HEK293 (cell line): ENCODE data around the gene FTHL17.

Source experiments
- CTCF ChIA-PET: fragments of 350-600 bp; formaldehyde crosslinking; extraction: SDS; loops from one replicate; lab custom pipeline; 2021; ENCODE audit warnings: antibody characterized with exemption; lab: Yijun Ruan, JAX
- POLR2A ChIA-PET: fragments of 300-600 bp; formaldehyde crosslinking; extraction: SDS; loops from one replicate; lab custom pipeline; 2020; ENCODE audit warnings: antibody characterized with exemption, inconsistent platforms; lab: Yijun Ruan, JAX
- H3K27ac ChIP-seq: fragments of 200-500 bp; sonication (Bioruptor generic); 2 replicates; pipeline ENCODE4 v1.5.1; 2014; ENCODE audit warnings: low read depth, low read length, control low read depth, inconsistent platforms; ENCODE audit errors: extremely low read depth
- H3K36me3 ChIP-seq, 2 experiments: fragments of 200-500 bp in 1 of 2; sonication (Bioruptor generic) in 1 of 2; 1 replicate in 1 of 2; 2 replicates in 1 of 2; pipeline ENCODE4 v1.5.1; 2014 to 2017; ENCODE audit warnings: inconsistent platforms in 2 of 2, low read length in 2 of 2; ENCODE audit not compliant: control insufficient read depth in 2 of 2, insufficient read depth in 1 of 2
- H3K4me1 ChIP-seq: fragments of 200-500 bp; sonication (Bioruptor generic); 2 replicates; pipeline ENCODE4 v1.5.1; 2014; ENCODE audit warnings: mild to moderate bottlenecking, low read length, inconsistent platforms; ENCODE audit not compliant: control insufficient read depth, insufficient read depth
- H3K4me3 ChIP-seq: 2 replicates; pipeline ENCODE4 v1.5.1; 2011; ENCODE audit warnings: low read depth, mild to moderate bottlenecking, control low read depth, low read length, moderate library complexity
- H3K9me3 ChIP-seq: fragments of 200-500 bp; sonication (Bioruptor generic); 2 replicates; pipeline ENCODE4 v1.5.1; 2014; ENCODE audit warnings: low read depth, low read length, inconsistent platforms; ENCODE audit not compliant: control insufficient read depth, insufficient read depth
- EGR2 ChIP-seq: fragments of 450-650 bp; formaldehyde crosslinking; IDR thresholded peaks from 2 replicates; pipeline ENCODE4 v1.5.1; 2016; ENCODE audit warnings: low read depth, missing biosample characterization, missing genetic modification characterization
- KLF7 ChIP-seq: fragments of 450-650 bp; formaldehyde crosslinking; IDR thresholded peaks from 2 replicates; pipeline ENCODE4 v1.5.1; 2016; ENCODE audit warnings: missing biosample characterization, missing genetic modification characterization, borderline replicate concordance
- KLF9 ChIP-seq: fragments of 450-650 bp; formaldehyde crosslinking; IDR thresholded peaks from 2 replicates; pipeline ENCODE4 v1.5.1; 2016; ENCODE audit warnings: missing biosample characterization, missing genetic modification characterization, low read depth
- OSR2 ChIP-seq: fragments of 450-650 bp; formaldehyde crosslinking; IDR thresholded peaks from 2 replicates; pipeline ENCODE4 v1.5.1; 2016; ENCODE audit warnings: missing biosample characterization, missing genetic modification characterization
- OVOL3 ChIP-seq: fragments of 450-650 bp; formaldehyde crosslinking; IDR thresholded peaks from 2 replicates; pipeline ENCODE4 v1.5.1; 2016; ENCODE audit warnings: missing biosample characterization, missing genetic modification characterization
- RBAK ChIP-seq: fragments of 450-650 bp; formaldehyde crosslinking; IDR thresholded peaks from 2 replicates; pipeline ENCODE4 v1.5.1; 2016; ENCODE audit warnings: missing biosample characterization, missing genetic modification characterization
- ZNF175 ChIP-seq: fragments of 450-650 bp; formaldehyde crosslinking; IDR thresholded peaks from 2 replicates; pipeline ENCODE4 v1.5.1; 2016; ENCODE audit warnings: missing biosample characterization, missing genetic modification characterization
- ZNF184 ChIP-seq: fragments of 450-650 bp; IDR thresholded peaks from 2 replicates; pipeline ENCODE4 v1.5.1; 2018; ENCODE audit warnings: missing biosample characterization, mild to moderate bottlenecking, missing genetic modification characterization
- ZNF19 ChIP-seq: fragments of 450-650 bp; formaldehyde crosslinking; IDR thresholded peaks from 2 replicates; pipeline ENCODE4; 2016; ENCODE audit warnings: missing biosample characterization, missing genetic modification characterization, low read depth
- ZNF221 ChIP-seq: fragments of 450-650 bp; formaldehyde crosslinking; IDR thresholded peaks from 2 replicates; pipeline ENCODE4 v1.5.1; 2017; ENCODE audit warnings: missing biosample characterization, missing genetic modification characterization, borderline replicate concordance
- ZNF239 ChIP-seq: fragments of 450-650 bp; formaldehyde crosslinking; IDR thresholded peaks from 2 replicates; pipeline ENCODE4 v1.5.1; 2016; ENCODE audit warnings: missing biosample characterization, missing genetic modification characterization
- ZNF24 ChIP-seq: fragments of 450-650 bp; formaldehyde crosslinking; IDR thresholded peaks from 2 replicates; pipeline ENCODE4 v1.5.1; 2016; ENCODE audit warnings: missing biosample characterization, missing genetic modification characterization
- ZNF311 ChIP-seq: fragments of 450-650 bp; formaldehyde crosslinking; IDR thresholded peaks from 2 replicates; pipeline ENCODE4 v1.5.1; 2017; ENCODE audit warnings: missing biosample characterization, missing genetic modification characterization, borderline replicate concordance
- ZNF335 ChIP-seq: fragments of 450-650 bp; formaldehyde crosslinking; conservative IDR thresholded peaks from 2 replicates; pipeline ENCODE4 v1.5.1; 2016; ENCODE audit warnings: missing biosample characterization, missing genetic modification characterization
- ZNF48 ChIP-seq: fragments of 450-650 bp; formaldehyde crosslinking; IDR thresholded peaks from 2 replicates; pipeline ENCODE4 v1.5.1; 2016; ENCODE audit warnings: missing biosample characterization, missing genetic modification characterization
- ZNF510 ChIP-seq: fragments of 450-650 bp; formaldehyde crosslinking; IDR thresholded peaks from 2 replicates; pipeline ENCODE4 v1.5.1; 2018; ENCODE audit warnings: mild to moderate bottlenecking, missing genetic modification characterization, missing biosample characterization; ENCODE audit not compliant: insufficient replicate concordance
- ZNF621 ChIP-seq: fragments of 450-650 bp; formaldehyde crosslinking; IDR thresholded peaks from 2 replicates; pipeline ENCODE4 v1.5.1; 2017; ENCODE audit warnings: missing biosample characterization, missing genetic modification characterization
- ZNF624 ChIP-seq: fragments of 450-650 bp; formaldehyde crosslinking; IDR thresholded peaks from 2 replicates; pipeline ENCODE4 v1.5.1; 2017; ENCODE audit warnings: missing biosample characterization, missing genetic modification characterization
- ZNF626 ChIP-seq: fragments of 450-650 bp; sonication (Bioruptor Pico); formaldehyde crosslinking; IDR thresholded peaks from 2 replicates; pipeline ENCODE4 v1.5.1; 2018; ENCODE audit warnings: missing biosample characterization, missing genetic modification characterization, inconsistent platforms
- ZNF677 ChIP-seq: fragments of 450-650 bp; IDR thresholded peaks from 2 replicates; pipeline ENCODE4 v1.5.0; 2018; ENCODE audit warnings: missing biosample characterization, mild to moderate bottlenecking, missing genetic modification characterization, moderate library complexity
- ZSCAN16 ChIP-seq: fragments of 450-650 bp; formaldehyde crosslinking; IDR thresholded peaks from 2 replicates; pipeline ENCODE4 v1.5.1; 2016; ENCODE audit warnings: missing biosample characterization, missing genetic modification characterization
- ZSCAN23 ChIP-seq: fragments of 450-650 bp; formaldehyde crosslinking; IDR thresholded peaks from 2 replicates; pipeline ENCODE4 v1.5.1; 2016; ENCODE audit warnings: missing biosample characterization, missing genetic modification characterization
- TF ChIP-seq, protein P1 (sequence below): fragments of 450-650 bp; formaldehyde crosslinking; IDR thresholded peaks from 2 replicates; pipeline ENCODE4 v1.5.1; 2016; ENCODE audit warnings: missing biosample characterization, missing genetic modification characterization

The FTHL17 gene

DNA sequence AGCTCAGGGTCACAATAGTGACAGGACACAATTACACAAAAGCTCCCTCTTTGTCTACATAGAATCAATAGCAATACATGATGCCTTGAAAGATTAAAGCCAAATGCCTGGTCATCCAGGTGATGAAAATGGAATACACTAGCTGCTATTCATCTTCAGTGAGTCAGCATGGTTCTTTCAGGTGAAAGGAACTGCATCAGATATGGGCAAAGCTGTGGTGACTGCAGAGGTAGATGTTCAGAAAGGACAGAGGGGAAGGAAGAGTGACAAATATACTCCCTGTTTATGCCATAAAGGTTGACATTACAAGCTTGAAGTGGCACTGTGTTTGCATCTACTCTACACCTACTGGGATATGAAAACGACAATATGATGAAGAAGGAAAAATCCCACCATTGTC, 20.0 kb upstream of the FTHL17 start:
- TF ChIP-seq ZNF175 (tag by site-specific recombination) (no peak), RBAK (tag by site-specific recombination) (no peak), ZSCAN16 (tag by site-specific recombination) (no peak), ZNF626 (no peak), ZNF184 (no peak), ZNF48 (no peak)
- TF ChIP-seq, protein P1, sequence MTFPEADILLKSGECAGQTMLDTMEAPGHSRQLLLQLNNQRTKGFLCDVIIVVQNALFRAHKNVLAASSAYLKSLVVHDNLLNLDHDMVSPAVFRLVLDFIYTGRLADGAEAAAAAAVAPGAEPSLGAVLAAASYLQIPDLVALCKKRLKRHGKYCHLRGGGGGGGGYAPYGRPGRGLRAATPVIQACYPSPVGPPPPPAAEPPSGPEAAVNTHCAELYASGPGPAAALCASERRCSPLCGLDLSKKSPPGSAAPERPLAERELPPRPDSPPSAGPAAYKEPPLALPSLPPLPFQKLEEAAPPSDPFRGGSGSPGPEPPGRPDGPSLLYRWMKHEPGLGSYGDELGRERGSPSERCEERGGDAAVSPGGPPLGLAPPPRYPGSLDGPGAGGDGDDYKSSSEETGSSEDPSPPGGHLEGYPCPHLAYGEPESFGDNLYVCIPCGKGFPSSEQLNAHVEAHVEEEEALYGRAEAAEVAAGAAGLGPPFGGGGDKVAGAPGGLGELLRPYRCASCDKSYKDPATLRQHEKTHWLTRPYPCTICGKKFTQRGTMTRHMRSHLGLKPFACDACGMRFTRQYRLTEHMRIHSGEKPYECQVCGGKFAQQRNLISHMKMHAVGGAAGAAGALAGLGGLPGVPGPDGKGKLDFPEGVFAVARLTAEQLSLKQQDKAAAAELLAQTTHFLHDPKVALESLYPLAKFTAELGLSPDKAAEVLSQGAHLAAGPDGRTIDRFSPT (tag by site-specific recombination) = no peak
- POLR2A ChIA-PET = no interaction called here
- CTCF ChIA-PET = no interaction called here

DNA sequence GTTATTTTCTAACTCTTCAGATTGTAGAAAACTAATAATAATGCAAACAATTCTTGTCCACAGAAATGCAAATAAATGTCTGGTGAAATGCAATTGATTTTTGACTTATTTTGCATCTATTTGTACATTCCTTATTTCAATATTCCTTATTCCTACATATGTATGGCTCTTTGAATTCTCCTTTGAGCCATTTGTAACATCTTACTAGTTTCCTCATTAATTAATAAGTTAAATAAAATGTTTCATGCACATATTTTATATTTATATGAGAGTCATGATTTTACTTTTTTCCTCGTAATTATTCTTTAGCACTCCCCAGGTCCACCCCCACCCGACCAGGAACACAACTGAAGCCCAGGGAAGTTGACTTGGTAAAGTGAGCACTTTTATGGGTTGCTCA, 2.7 kb upstream of the FTHL17 start:
- ChIA-PET CTCF (no interaction called here), POLR2A (no interaction called here)
- Histone ChIP-seq H3K4me3 (no peak overlapping the region), H3K9me3 (no peaks in the 10 kb centered on the region), H3K36me3 (no peaks in the 10 kb centered on the region), H3K27ac (no peak overlapping the region), H3K4me1 (no peaks in the 10 kb centered on the region)
- TF ChIP-seq ZNF335 (tag by site-specific recombination) (no peak), ZNF510 (tag by site-specific recombination) (peak; percentile 100)

More for the DNA sequence above, 20.0 kb upstream of the FTHL17 start:
- Histone ChIP-seq H3K36me3 (no peaks in the 10 kb centered on the region), H3K27ac (no peak overlapping the region), H3K4me1 (no peaks in the 10 kb centered on the region), H3K9me3 (no peaks in the 10 kb centered on the region), H3K4me3 (no peak overlapping the region)

DNA sequence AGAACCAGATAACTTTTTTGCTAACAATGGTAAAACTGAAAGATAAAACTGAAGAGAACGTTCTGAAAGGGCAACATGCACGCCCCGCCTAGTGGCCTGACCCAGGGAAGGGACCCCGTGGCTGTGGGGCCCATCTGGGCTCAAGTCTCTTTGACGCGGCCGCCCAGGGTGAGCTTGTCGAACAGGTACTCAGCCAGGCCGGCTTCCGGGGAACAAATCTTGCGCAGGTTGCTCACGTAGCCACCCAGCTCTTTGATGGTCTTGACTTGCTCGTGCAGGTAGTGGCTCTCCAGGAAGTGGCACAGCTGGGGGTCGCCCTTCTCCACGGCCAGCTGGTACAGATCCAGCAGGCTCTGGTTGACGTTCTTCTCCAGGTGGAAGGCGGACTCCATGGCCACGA, 579 bp downstream of the FTHL17 start:
- TF ChIP-seq ZNF239 (no peak), ZNF221 (tag by site-specific recombination) (no peak)
- Histone ChIP-seq H3K9me3 (no peaks in the 10 kb centered on the region), H3K27ac (no peak overlapping the region), H3K4me3 (no peak overlapping the region), H3K36me3 (no peaks in the 10 kb centered on the region), H3K4me1 (no peaks in the 10 kb centered on the region)
- CTCF ChIA-PET = no interaction called here
- POLR2A ChIA-PET = no interaction called here

DNA sequence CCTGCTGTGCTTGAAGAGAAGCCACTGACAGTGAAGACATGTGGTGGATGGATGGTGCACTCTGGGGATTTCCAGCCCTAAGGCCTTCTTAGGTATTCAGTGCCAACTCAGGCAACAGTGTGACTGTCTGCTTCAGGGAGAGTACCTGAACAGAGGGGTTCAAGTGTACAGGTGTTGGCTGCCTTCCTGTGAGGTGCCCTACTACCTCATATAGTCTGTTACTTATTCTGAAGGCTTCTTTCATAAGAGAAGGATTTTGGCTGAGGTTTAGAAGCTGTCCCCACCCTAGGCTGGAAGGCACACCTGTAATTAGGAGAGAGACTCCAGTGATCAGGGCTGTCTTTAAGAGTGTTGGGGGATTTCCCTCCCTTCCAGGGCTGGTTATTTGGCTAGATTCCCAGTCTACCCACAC, 1.8 kb downstream of the FTHL17 start:
- no peaks in the 10 kb centered on the region for H3K36me3 ChIP-seq
- POLR2A ChIA-PET = no interaction called here
- no peaks in the 10 kb centered on the region for H3K4me1 ChIP-seq
- H3K9me3 ChIP-seq = no peaks in the 10 kb centered on the region
- H3K4me3 ChIP-seq = no peak overlapping the region
- CTCF ChIA-PET = no interaction called here
- no peak overlapping the region for H3K27ac ChIP-seq
- TF ChIP-seq EGR2 = no peak
- TF ChIP-seq ZSCAN23 (tag by site-specific recombination) = no peak

DNA sequence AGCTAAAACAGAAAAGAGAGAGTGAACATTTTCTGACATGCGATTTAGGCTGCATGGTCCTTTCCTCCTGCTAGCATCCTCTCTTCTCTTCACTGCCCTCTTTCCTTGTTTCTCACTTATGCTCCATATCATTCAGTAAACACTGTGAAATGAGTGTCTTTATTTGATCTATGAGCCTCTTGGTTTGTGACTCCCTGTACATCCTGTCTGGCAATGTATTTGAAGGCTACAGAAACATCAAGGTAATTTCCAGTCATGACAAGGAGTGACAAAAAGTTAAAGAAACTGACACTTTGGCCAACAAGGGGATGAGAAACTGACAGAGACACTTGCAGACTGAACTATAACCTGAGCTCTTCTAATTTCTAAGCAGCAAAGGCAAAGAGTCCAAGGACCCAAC, 8.7 kb downstream of the FTHL17 start:
- no peaks in the 10 kb centered on the region for H3K36me3 ChIP-seq
- no peaks in the 10 kb centered on the region for H3K9me3 ChIP-seq
- H3K27ac ChIP-seq = no peak overlapping the region
- no peak for TF ChIP-seq ZNF24 (tag by site-specific recombination)
- no peak for TF ChIP-seq ZNF621
- TF ChIP-seq KLF9 (tag by site-specific recombination) = no peak
- TF ChIP-seq OVOL3 (tag by site-specific recombination) = no peak
- no peak for TF ChIP-seq ZNF19
- TF ChIP-seq ZNF677 (tag by site-specific recombination) = no peak
- no peak for TF ChIP-seq OSR2
- no peak for TF ChIP-seq ZNF311 (tag by site-specific recombination)
- TF ChIP-seq KLF7 (tag by site-specific recombination) = no peak
- no peak for TF ChIP-seq ZNF624
- no peak overlapping the region for H3K4me3 ChIP-seq
- ChIA-PET POLR2A (no interaction called here), CTCF (interaction anchor here (0.9 kb wide), 1 partner anchor 229 kb away, joined by 3 read pairs; no protein-coding TSS in a partner anchor)
- H3K4me1 ChIP-seq = no peaks in the 10 kb centered on the region
